Gastroesophageal sphincter (tissue), 3 donors: ENCODE measurements around the gene CCDC117.

Source experiments
- EP300 ChIP-seq: sonication (generic); formaldehyde crosslinking; IDR thresholded peaks from one replicate; pipeline ENCODE4 v1.6.1; 2017; ENCODE audit warnings: antibody characterized with exemption, mild to moderate bottlenecking
- POLR2A ChIP-seq, 2 donors: fragments of 450-650 bp; IDR thresholded peaks; one replicate each; pipeline ENCODE4 v1.6.1; 2017; ENCODE audit warnings: antibody characterized with exemption in 2 of 2, mild to moderate bottlenecking in 2 of 2, moderate library complexity in 1 of 2
- POLR2AphosphoS5 ChIP-seq: sonication (generic); formaldehyde crosslinking; IDR thresholded peaks from one replicate; pipeline ENCODE4 v1.6.1; 2017; ENCODE audit warnings: antibody characterized with exemption
- TF ChIP-seq, protein P1 (sequence below), 4 experiments: fragments of 200-600 bp in 2 of 4; fragments of 450-650 bp in 2 of 4; sonication (generic) in 1 of 4; IDR thresholded peaks; one replicate each; pipeline ENCODE4 v1.5.1; 2017 to 2019; ENCODE audit warnings: antibody characterized with exemption in 4 of 4, mild to moderate bottlenecking in 2 of 4, moderate library complexity in 2 of 4

DNA sequence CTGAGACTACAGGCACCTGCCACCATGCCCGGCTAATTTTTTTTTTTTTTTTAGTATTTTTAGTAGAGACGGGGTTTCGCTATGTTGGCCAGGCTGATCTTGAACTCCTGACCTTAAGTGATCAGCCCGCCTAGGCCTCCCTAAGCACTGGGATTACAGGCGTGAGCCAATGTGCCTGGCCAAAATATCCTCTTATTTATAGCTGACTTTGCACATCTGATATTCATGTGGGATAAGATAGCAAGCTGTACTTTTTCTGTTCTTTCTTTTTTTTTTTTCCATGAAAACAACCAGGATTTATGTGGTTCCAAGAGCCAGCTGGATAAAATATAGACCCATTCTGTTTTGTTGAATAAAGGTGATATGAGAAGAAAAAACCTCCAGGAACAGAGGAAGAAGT lies 40.0 kb downstream of the CCDC117 start:
- TF ChIP-seq, protein P1, sequence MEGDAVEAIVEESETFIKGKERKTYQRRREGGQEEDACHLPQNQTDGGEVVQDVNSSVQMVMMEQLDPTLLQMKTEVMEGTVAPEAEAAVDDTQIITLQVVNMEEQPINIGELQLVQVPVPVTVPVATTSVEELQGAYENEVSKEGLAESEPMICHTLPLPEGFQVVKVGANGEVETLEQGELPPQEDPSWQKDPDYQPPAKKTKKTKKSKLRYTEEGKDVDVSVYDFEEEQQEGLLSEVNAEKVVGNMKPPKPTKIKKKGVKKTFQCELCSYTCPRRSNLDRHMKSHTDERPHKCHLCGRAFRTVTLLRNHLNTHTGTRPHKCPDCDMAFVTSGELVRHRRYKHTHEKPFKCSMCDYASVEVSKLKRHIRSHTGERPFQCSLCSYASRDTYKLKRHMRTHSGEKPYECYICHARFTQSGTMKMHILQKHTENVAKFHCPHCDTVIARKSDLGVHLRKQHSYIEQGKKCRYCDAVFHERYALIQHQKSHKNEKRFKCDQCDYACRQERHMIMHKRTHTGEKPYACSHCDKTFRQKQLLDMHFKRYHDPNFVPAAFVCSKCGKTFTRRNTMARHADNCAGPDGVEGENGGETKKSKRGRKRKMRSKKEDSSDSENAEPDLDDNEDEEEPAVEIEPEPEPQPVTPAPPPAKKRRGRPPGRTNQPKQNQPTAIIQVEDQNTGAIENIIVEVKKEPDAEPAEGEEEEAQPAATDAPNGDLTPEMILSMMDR (IDR thresholded peaks at IDR 0.05) = no peak
- no peak for TF ChIP-seq POLR2A (IDR thresholded peaks at IDR 0.05)
- TF ChIP-seq EP300 = no peak
- no peak for TF ChIP-seq POLR2AphosphoS5
